K562 (cell line): ENCODE data around the gene THRSP. TPM values are rescaled to one million over a fixed set of nuclear protein-coding genes. Genes with fewer than 3 reads are reported as not detected.

Source experiments
- ATAC-seq: fragments of 200-7000 bp; cut with Tn5 transposase; 3 replicates; pipeline ENCODE4 v1.9.1; 2020; ENCODE audit warnings: moderate library complexity
- BruUV-seq: library from RNA; stranded (reverse); fragments of 400-500 nt; replicated peaks from 2 replicates; lab custom pipeline; 2021; lab: Mats Ljungman, UMichigan
- CTCF ChIA-PET: fragments of 300-600 bp; formaldehyde crosslinking; extraction: SDS; loops from one replicate; lab custom pipeline; 2021; ENCODE audit warnings: low intra/inter-chr PET ratio; lab: Yijun Ruan, JAX
- POLR2A ChIA-PET: fragments of 300-600, 350-650 bp; sonication (Branson Sonifier 250); formaldehyde crosslinking; extraction: SDS; loops from one replicate; lab custom pipeline; 2021; ENCODE audit warnings: antibody characterized with exemption, inconsistent platforms; lab: Yijun Ruan, JAX
- DNase-seq, 4 experiments: peaks; one replicate each; pipeline versions ENCODE4 v3.0.0 to v3.0.0-alpha.2; 2011 to 2018; ENCODE audit warnings: low spot score in 3 of 4, mixed read lengths in 3 of 4; ENCODE audit errors: extremely low read depth in 1 of 4
- FAIRE-seq: peaks from 2 replicates; lab custom pipeline; 2011; peaks lifted over from hg19 to GRCh38; lab: Jason Lieb, UNC
- H2AFZ ChIP-seq: 2 replicates; pipeline ENCODE4 v1.6.0; 2011; ENCODE audit warnings: low read depth, low read length, control low read depth, inconsistent platforms
- H3K27ac ChIP-seq: fragments of 200-600 bp; 3 replicates; pipeline ENCODE4 v1.8.0; 2011; ENCODE audit warnings: low read depth, mild to moderate bottlenecking, control low read depth, inconsistent platforms, low read length, moderate library complexity, mixed read lengths; ENCODE audit errors: extremely low read depth
- H3K27me3 ChIP-seq, 2 experiments: fragments of 300-600 bp in 1 of 2; 2 replicates in 1 of 2; 3 replicates in 1 of 2; pipeline versions ENCODE4 v1.6.0 to v1.8.0; 2011; ENCODE audit warnings: inconsistent platforms in 2 of 2, low read length in 2 of 2, mild to moderate bottlenecking in 1 of 2, mixed read lengths in 1 of 2, moderate library complexity in 1 of 2; ENCODE audit not compliant: control insufficient read depth in 2 of 2, insufficient read depth in 2 of 2
- H3K36me3 ChIP-seq: fragments of 300-600 bp; 3 replicates; pipeline ENCODE4 v1.8.0; 2011; ENCODE audit warnings: mild to moderate bottlenecking, low read length, inconsistent platforms; ENCODE audit not compliant: control insufficient read depth, insufficient read depth
- H3K4me1 ChIP-seq, 2 experiments: fragments of 200-600 bp in 1 of 2; replicated peaks in 1 of 2; 2 replicates in 1 of 2; 3 replicates in 1 of 2; pipeline versions ENCODE4 v1.5.1 to v1.8.0; 2011; ENCODE audit warnings: inconsistent platforms in 2 of 2, low read length in 2 of 2, mild to moderate bottlenecking in 1 of 2, mixed read lengths in 1 of 2, moderate library complexity in 1 of 2; ENCODE audit not compliant: control insufficient read depth in 2 of 2, insufficient read depth in 2 of 2
- H3K4me2 ChIP-seq: 2 replicates; pipeline ENCODE4 v1.6.1; 2011; ENCODE audit warnings: low read length, control low read depth, inconsistent platforms, mixed read lengths; ENCODE audit not compliant: insufficient read depth
- H3K4me3 ChIP-seq: fragments of 200-600 bp; sonication (generic), shearing (Covaris generic); 2 replicates; pipeline ENCODE4 v1.5.1; 2016; ENCODE audit warnings: control low read depth, inconsistent platforms
- H3K79me2 ChIP-seq: fragments of 200-600 bp; 3 replicates; pipeline ENCODE4 v1.8.0; 2011; ENCODE audit warnings: low read length, inconsistent platforms; ENCODE audit not compliant: control insufficient read depth, insufficient read depth
- H3K9ac ChIP-seq, 2 experiments: 2 replicates each; pipeline versions ENCODE4 v1.6.0 to v1.6.1; 2011; ENCODE audit warnings: low read depth in 2 of 2, low read length in 2 of 2, control low read depth in 1 of 2, inconsistent platforms in 1 of 2, mild to moderate bottlenecking in 1 of 2, mixed read lengths in 1 of 2; ENCODE audit not compliant: insufficient read depth in 1 of 2
- H3K9me1 ChIP-seq: one replicate; pipeline ENCODE4 v1.6.0; 2011; ENCODE audit warnings: inconsistent platforms, mild to moderate bottlenecking, low read length, moderate library complexity; ENCODE audit not compliant: control insufficient read depth, insufficient read depth
- H3K9me3 ChIP-seq: replicated peaks from 2 replicates; pipeline ENCODE4 v1.5.1; 2011; ENCODE audit warnings: low read depth, low read length, inconsistent platforms; ENCODE audit not compliant: control insufficient read depth, insufficient read depth
- H4K20me1 ChIP-seq: replicated peaks from 2 replicates; pipeline ENCODE4 v1.6.1; 2011; ENCODE audit warnings: low read length, inconsistent platforms, mixed read lengths; ENCODE audit not compliant: control insufficient read depth, insufficient read depth
- C11orf30 ChIP-seq: fragments of 450-650 bp; IDR thresholded peaks from 2 replicates; pipeline ENCODE4 v1.6.1; 2016; ENCODE audit warnings: low read depth, mild to moderate bottlenecking
- ETV6 ChIP-seq, 3 experiments: fragments of 150-350 bp in 1 of 3; sonication (generic) in 1 of 3; formaldehyde crosslinking in 1 of 3; IDR thresholded peaks; 2 replicates each; pipeline versions ENCODE4 v1.6.1 to v1.8.0; 2014 to 2022; ENCODE audit warnings: borderline replicate concordance in 2 of 3, low read depth in 2 of 3, antibody characterized with exemption in 1 of 3, low read length in 1 of 3, mild to moderate bottlenecking in 1 of 3, missing genetic modification reagents in 1 of 3
- GABPA ChIP-seq: fragments of 200-800 bp; sonication (Bioruptor generic); conservative IDR thresholded peaks from 2 replicates; pipeline ENCODE4 v1.6.1; 2016; ENCODE audit warnings: low read depth, missing genetic modification characterization, missing compliant biosample characterization
- JUNB ChIP-seq: fragments of 450-650 bp; formaldehyde crosslinking; conservative IDR thresholded peaks from 2 replicates; pipeline ENCODE4 v1.4.0; 2020; ENCODE audit warnings: mild to moderate bottlenecking
- MIER1 ChIP-seq: fragments of 450-650 bp; IDR thresholded peaks from 2 replicates; pipeline ENCODE4 v1.6.1; 2016; ENCODE audit warnings: antibody characterized with exemption, mild to moderate bottlenecking, low read depth
- MYNN ChIP-seq, 2 experiments: sonication (generic); formaldehyde crosslinking in 1 of 2; IDR thresholded peaks; 2 replicates each; pipeline versions ENCODE4 v1.5.0 to v1.6.1; 2016 to 2020; ENCODE audit warnings: antibody characterized with exemption in 1 of 2, missing genetic modification reagents in 1 of 2
- NCOA2 ChIP-seq, 2 experiments: fragments of 450-650 bp; IDR thresholded peaks; 2 replicates each; pipeline ENCODE4 v1.6.1; 2018; ENCODE audit warnings: mild to moderate bottlenecking in 2 of 2, moderate library complexity in 1 of 2; ENCODE audit not compliant: partially characterized antibody in 2 of 2
- POLR2G ChIP-seq: fragments of 200-400 bp; formaldehyde crosslinking; IDR thresholded peaks from 2 replicates; pipeline ENCODE4 v1.6.1; 2017; ENCODE audit warnings: low read depth, mild to moderate bottlenecking, antibody characterized with exemption, low read length, moderate library complexity
- PTBP1 ChIP-seq: fragments of 200-400 bp; formaldehyde crosslinking; IDR thresholded peaks from 2 replicates; pipeline ENCODE4 v1.6.1; 2017; ENCODE audit warnings: low read depth, low read length
- RFX1 ChIP-seq: fragments of 450-650 bp; IDR thresholded peaks from 2 replicates; pipeline ENCODE4 v1.6.1; 2016; ENCODE audit warnings: mild to moderate bottlenecking, moderate library complexity
- SREBF1 ChIP-seq: fragments of 150-350 bp; IDR thresholded peaks from 2 replicates; pipeline ENCODE4 v1.6.1; 2014; ENCODE audit warnings: antibody characterized with exemption, low read depth, low read length, borderline replicate concordance
- TCFL5 ChIP-seq: fragments of 250-450 bp; sonication (Bioruptor Pico); conservative IDR thresholded peaks from 2 replicates; pipeline ENCODE4 v1.6.1; 2021; ENCODE audit warnings: mild to moderate bottlenecking, moderate library complexity, matching md5 sums
- ZBTB1 ChIP-seq: sonication (generic); formaldehyde crosslinking; IDR thresholded peaks from 2 replicates; pipeline ENCODE4 v1.8.1; 2023; ENCODE audit warnings: missing genetic modification reagents, low read depth, mild to moderate bottlenecking, borderline replicate concordance
- ZBTB7A ChIP-seq: IDR thresholded peaks from 2 replicates; pipeline ENCODE4 v1.6.1; 2011; ENCODE audit warnings: low read depth, mild to moderate bottlenecking, low read length, moderate library complexity, borderline replicate concordance; ENCODE audit not compliant: control insufficient read depth
- ZKSCAN8 ChIP-seq: fragments of 200-800 bp; sonication (Bioruptor generic); IDR thresholded peaks from 2 replicates; pipeline ENCODE4 v1.6.1; 2016; ENCODE audit warnings: missing genetic modification characterization, missing compliant biosample characterization
- ZNF282 ChIP-seq: sonication (generic); formaldehyde crosslinking; IDR thresholded peaks from 2 replicates; pipeline ENCODE4 v1.8.1; 2023; ENCODE audit warnings: missing genetic modification reagents
- ZSCAN29 ChIP-seq: fragments of 450-650 bp; IDR thresholded peaks from 2 replicates; pipeline ENCODE4 v1.6.1; 2017
- WGBS: fragments of 100-300 bp; shearing (Covaris generic); methylation state at CpG from one replicate; pipeline ENCODE4 v1.1.6; 2016; ENCODE audit warnings: low coverage, mixed read lengths; ENCODE audit not compliant: insufficient coverage; ENCODE audit errors: missing lambda C conversion rate; 5-methylcytosine and 5-hydroxymethylcytosine counted together
- in situ Hi-C: fragments of 300-500 bp; cut with MboI; formaldehyde crosslinking; loops from 4 replicates; pipeline ENCODE4 v1.15.0; 2018; ENCODE audit warnings: inconsistent platforms, mixed read lengths
- intact Hi-C: fragments of 100-400 bp; cut with micrococcal nuclease; formaldehyde crosslinking; loops from 2 replicates; pipeline ENCODE4 v1.14.2; 2022
- polyA plus RNA-seq, 8 experiments: library from polyadenylated mRNA; depleted of rRNA in 4 of 8; stranded (reverse) in 5 of 8; unstranded in 3 of 8; fragments of >200 nt; fragmentation: Nextera tagmentation in 2 of 8; fragmentation: Illumina TruSeq in 1 of 8; extraction: Ambion mirVana in 2 of 8; extraction: Trizol in 1 of 8; gene quantifications; 2 replicates each; pipeline versions ENCODE4 v1.2.1 to v1.2.3, GENCODE V29; 2011 to 2014; ENCODE audit warnings: inconsistent platforms in 1 of 8, missing spikeins in 1 of 8
- total RNA-seq, 7 experiments: library from RNA; depleted of rRNA in 6 of 7; stranded (reverse); fragments of >200 nt in 6 of 7; fragmentation: Illumina TruSeq in 2 of 7; extraction: Trizol in 2 of 7; gene quantifications; 2 replicates each; pipeline versions ENCODE4 v1.2.1 to v1.2.3, GENCODE V29; 2011 to 2021; ENCODE audit warnings: low replicate concordance in 1 of 7
- TF ChIP-seq, protein P1 (sequence below): fragments of 200-800 bp; sonication (Bioruptor generic); IDR thresholded peaks from 2 replicates; pipeline ENCODE4 v1.6.1; 2017; ENCODE audit warnings: missing genetic modification characterization, missing compliant biosample characterization
- TF ChIP-seq, protein P2 (sequence below): sonication (generic); formaldehyde crosslinking; IDR thresholded peaks from 2 replicates; pipeline ENCODE4 v1.8.1; 2023; ENCODE audit warnings: mild to moderate bottlenecking, missing genetic modification reagents

THRSP gene
- total and polyA plus RNA-seq, 9 of the 15 experiments (the other 6 are each of a cell fraction or from before 2014, with no cell fraction given), result 0.23 to 0.56 (median 0.31) TPM; not detected in 2

DNA sequence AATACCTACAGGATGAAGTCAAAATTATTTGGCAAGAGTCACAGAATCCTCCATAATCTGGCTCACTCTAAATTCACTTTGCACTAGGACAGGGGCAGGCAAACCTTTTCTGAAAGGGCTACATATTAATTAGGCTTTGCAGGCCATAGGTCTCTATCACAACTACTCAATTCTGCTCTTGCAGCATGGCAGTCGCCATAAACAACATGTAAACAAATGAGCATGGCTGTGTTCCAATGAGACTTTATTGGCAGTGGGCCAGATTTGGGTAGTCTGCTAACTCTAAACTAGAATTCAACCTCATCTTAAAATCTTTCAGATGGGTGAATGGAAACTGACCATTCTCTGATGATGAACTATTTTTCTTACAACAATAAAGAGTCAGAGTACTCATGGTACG is 5.8 kb downstream of the THRSP start (continued):
- no peak for TF ChIP-seq ZSCAN29
- TF ChIP-seq JUNB (CRISPR knock-in tag), result no peak

DNA sequence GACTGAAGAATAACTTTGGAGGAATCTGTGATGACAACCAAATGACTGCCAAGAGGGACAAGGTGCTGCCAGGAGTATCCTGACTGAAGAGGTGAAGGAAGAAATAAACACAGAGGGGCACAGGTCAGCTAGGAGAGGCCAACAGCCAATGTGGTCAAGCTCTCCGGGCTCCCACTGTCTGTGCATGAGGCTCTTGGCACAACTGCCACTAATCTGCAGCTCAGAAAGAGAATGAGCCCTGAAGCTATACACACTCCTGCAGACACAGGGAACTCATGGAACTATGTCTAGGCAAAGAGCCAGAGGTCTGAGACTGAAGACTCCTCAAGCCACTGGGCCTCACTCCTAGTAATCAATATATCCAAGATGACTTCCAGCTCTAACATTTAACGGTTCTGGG is 7.0 kb downstream of the THRSP start:
- POLR2A ChIA-PET, result interaction anchor here (0.6 to 1.2 kb wide), 2 partner anchors 9 kb away, joined by 3 to 4 read pairs; no protein-coding TSS in a partner anchor
- Histone ChIP-seq H3K27ac (no peak overlapping the region), H3K9ac (no peak overlapping the region; a peak in 1 of 4 replicates), H3K4me3 (no peak overlapping the region), H3K79me2 (peaks cover 45% of the 10 kb centered on the region), H3K4me2 (no peak overlapping the region), H4K20me1 (no peaks in the 10 kb centered on the region), H3K27me3 (no peaks in the 10 kb centered on the region), H3K9me3 (no peaks in the 10 kb centered on the region), H3K36me3 (peaks cover 60% of the 10 kb centered on the region), H2AFZ (no peak overlapping the region), H3K9me1 (no peaks in the 10 kb centered on the region), H3K4me1 (peaks cover 0 to 8% of the 10 kb centered on the region in 2 experiments; a peak in 1 of 5 replicates)
- TF ChIP-seq POLR2G (no peak), PTBP1 (no peak), ZKSCAN8 (CRISPR knock-in tag) (no peak), SREBF1 (no peak), TCFL5 (no peak), NCOA2 (IDR thresholded peaks at IDR 0.05; ENCODE audit: partially characterized antibody in 2 of 2) (no peak), ZNF282 (no peak), MIER1 (no peak), GABPA (tag) (no peak), ZBTB7A (no peak), ETV6 (IDR thresholded peaks at IDR 0.05; ENCODE audit: borderline replicate concordance in 1 of 2, low read depth in 2 of 2, low read length in 1 of 2) (no peak), ETV6 (CRISPR knock-in tag; IDR thresholded peaks at IDR 0.05; ENCODE audit: borderline replicate concordance) (no peak), ZBTB1 (no peak), MYNN (IDR thresholded peaks at IDR 0.05) (no peak), MYNN (CRISPR knock-in tag; IDR thresholded peaks at IDR 0.05) (no peak), RFX1 (no peak), C11orf30 (no peak)
- TF ChIP-seq, protein P1, sequence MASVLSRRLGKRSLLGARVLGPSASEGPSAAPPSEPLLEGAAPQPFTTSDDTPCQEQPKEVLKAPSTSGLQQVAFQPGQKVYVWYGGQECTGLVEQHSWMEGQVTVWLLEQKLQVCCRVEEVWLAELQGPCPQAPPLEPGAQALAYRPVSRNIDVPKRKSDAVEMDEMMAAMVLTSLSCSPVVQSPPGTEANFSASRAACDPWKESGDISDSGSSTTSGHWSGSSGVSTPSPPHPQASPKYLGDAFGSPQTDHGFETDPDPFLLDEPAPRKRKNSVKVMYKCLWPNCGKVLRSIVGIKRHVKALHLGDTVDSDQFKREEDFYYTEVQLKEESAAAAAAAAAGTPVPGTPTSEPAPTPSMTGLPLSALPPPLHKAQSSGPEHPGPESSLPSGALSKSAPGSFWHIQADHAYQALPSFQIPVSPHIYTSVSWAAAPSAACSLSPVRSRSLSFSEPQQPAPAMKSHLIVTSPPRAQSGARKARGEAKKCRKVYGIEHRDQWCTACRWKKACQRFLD, result no peak
- TF ChIP-seq, protein P2, sequence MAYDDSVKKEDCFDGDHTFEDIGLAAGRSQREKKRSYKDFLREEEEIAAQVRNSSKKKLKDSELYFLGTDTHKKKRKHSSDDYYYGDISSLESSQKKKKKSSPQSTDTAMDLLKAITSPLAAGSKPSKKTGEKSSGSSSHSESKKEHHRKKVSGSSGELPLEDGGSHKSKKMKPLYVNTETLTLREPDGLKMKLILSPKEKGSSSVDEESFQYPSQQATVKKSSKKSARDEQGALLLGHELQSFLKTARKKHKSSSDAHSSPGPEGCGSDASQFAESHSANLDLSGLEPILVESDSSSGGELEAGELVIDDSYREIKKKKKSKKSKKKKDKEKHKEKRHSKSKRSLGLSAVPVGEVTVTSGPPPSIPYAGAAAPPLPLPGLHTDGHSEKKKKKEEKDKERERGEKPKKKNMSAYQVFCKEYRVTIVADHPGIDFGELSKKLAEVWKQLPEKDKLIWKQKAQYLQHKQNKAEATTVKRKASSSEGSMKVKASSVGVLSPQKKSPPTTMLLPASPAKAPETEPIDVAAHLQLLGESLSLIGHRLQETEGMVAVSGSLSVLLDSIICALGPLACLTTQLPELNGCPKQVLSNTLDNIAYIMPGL, result no peak
- ATAC-seq (no peak), DNase-seq (no peak), FAIRE-seq (no peak)
- BruUV-seq, result no TSS peak
- CTCF ChIA-PET, result no interaction called here
- in situ Hi-C loops, result no loop called here
- 93% methylated on average over 2 of the region's 2 CpGs for WGBS
- intact Hi-C loops, result no loop called here
